Measurements from ENCODE around the gene PHF20. TPM values are rescaled to one million over a fixed set of nuclear protein-coding genes. Genes with fewer than 3 reads are reported as not detected.

Gene PHF20
- total RNA-seq, 4 donors from 2014 or later: 13.6 to 33.2 (median 16.6) TPM

- intact Hi-C loops (cut with DNase I): no loop called here
Observed at GRCh38 chr20:35883336-35883777, 111.5 kb downstream of the PHF20 start.

GRCh38 chr20:35883778-35884540, 112.1 kb downstream of the PHF20 start:
- Histone ChIP-seq H3K27ac (peak overlapping the region; percentile 58 to 94 (median 84)), H3K4me1 (peaks cover 0 to 22% (median 5%) of the 10 kb centered on the region in 3 donors), H3K9me3 (no peaks in the 10 kb centered on the region), H3K36me3 (peaks cover 0 to 19% (median 0%) of the 10 kb centered on the region in 3 donors), H3K27me3 (no peaks in the 10 kb centered on the region), H3K4me3 (peak overlapping the region in 2 of 4 donors; percentile 2 to 25)
- DNase-seq: no peak
- TF ChIP-seq CTCF (IDR thresholded peaks at IDR 0.05): peak; percentile 36 to 75 (median 70)
- TF ChIP-seq POLR2A (IDR thresholded peaks at IDR 0.05): no peak
- 32 to 35% methylated on average over 7 to 10 of the region's 10 CpGs for WGBS, 2 donors
- intact Hi-C loops (cut with DNase I): no loop called here

More at GRCh38 chr20:35883336-35883777, 111.5 kb downstream of the PHF20 start:
- DNase-seq: no peak
- Histone ChIP-seq H3K4me3 (no peak overlapping the region), H3K4me1 (peaks cover 0 to 22% (median 5%) of the 10 kb centered on the region in 3 donors), H3K27me3 (no peaks in the 10 kb centered on the region), H3K9me3 (no peaks in the 10 kb centered on the region), H3K36me3 (peaks cover 0 to 19% (median 0%) of the 10 kb centered on the region in 3 donors), H3K27ac (peak overlapping the region; percentile 58 to 94 (median 84))
- WGBS, 2 donors: 80 to 91% methylated on average over 6 of the region's 6 CpGs
- TF ChIP-seq CTCF (IDR thresholded peaks at IDR 0.05) (no peak), POLR2A (IDR thresholded peaks at IDR 0.05) (no peak)

- intact Hi-C loops (cut with DNase I): no loop called here
- Histone ChIP-seq H3K27ac (peak overlapping the region; percentile 58 to 94 (median 84)), H3K4me1 (peaks cover 0 to 22% (median 5%) of the 10 kb centered on the region in 3 donors), H3K4me3 (no peak overlapping the region), H3K36me3 (peaks cover 0 to 19% (median 0%) of the 10 kb centered on the region in 3 donors), H3K9me3 (no peaks in the 10 kb centered on the region), H3K27me3 (no peaks in the 10 kb centered on the region)
- no peak for DNase-seq
- TF ChIP-seq POLR2A (IDR thresholded peaks at IDR 0.05): no peak
- TF ChIP-seq CTCF (IDR thresholded peaks at IDR 0.05): no peak
- WGBS, 2 donors: 20 to 25% methylated on average over 1 of the region's 1 CpG
Observed at GRCh38 chr20:35884541-35884865, 112.7 kb downstream of the PHF20 start.

GRCh38 chr20:35885212-35885611, 113.4 kb downstream of the PHF20 start:
- Histone ChIP-seq H3K9me3 (no peaks in the 10 kb centered on the region), H3K27ac (peak overlapping the region in 3 of 4 donors; percentile 36 to 84 (median 50)), H3K4me1 (peaks cover 0 to 22% (median 5%) of the 10 kb centered on the region in 3 donors), H3K36me3 (peaks cover 0 to 19% (median 0%) of the 10 kb centered on the region in 3 donors), H3K27me3 (no peaks in the 10 kb centered on the region), H3K4me3 (no peak overlapping the region)
- no peak for DNase-seq
- intact Hi-C loops (cut with DNase I): no loop called here
- WGBS, 2 donors: 50% methylated on average over 1 of the region's 1 CpG
- TF ChIP-seq POLR2A (IDR thresholded peaks at IDR 0.05): no peak
- no peak for TF ChIP-seq CTCF (IDR thresholded peaks at IDR 0.05)

GRCh38 chr20:35886537-35886936, 114.7 kb downstream of the PHF20 start:
- no peak for DNase-seq
- Histone ChIP-seq H3K27me3 (no peaks in the 10 kb centered on the region), H3K9me3 (no peaks in the 10 kb centered on the region), H3K36me3 (peaks cover 0 to 19% (median 0%) of the 10 kb centered on the region in 3 donors), H3K4me1 (peaks cover 0 to 22% (median 5%) of the 10 kb centered on the region in 3 donors), H3K27ac (peak overlapping the region in 1 of 4 donors; percentile 3), H3K4me3 (no peak overlapping the region)
- no peak for TF ChIP-seq POLR2A (IDR thresholded peaks at IDR 0.05)
- intact Hi-C loops (cut with DNase I): no loop called here
- 87 to 95% methylated on average over 3 of the region's 3 CpGs for WGBS, 2 donors

Measured in esophagus squamous epithelium (tissue), 5 donors.